ENCODE data around the gene SLC25A47. TPM values are rescaled to one million over a fixed set of nuclear protein-coding genes. Genes with fewer than 3 reads are reported as not detected.
"Not testable (repeated sequence)": the region's sequence is repeated elsewhere in the genome, so short reads cannot be mapped to it uniquely, and the experiment has no call there.

SLC25A47 gene
- total and polyA plus RNA-seq, 2 donors (not counting 1 experiment from before 2014, with no cell fraction given), result under 0.01 TPM; not detected in 1

DNA sequence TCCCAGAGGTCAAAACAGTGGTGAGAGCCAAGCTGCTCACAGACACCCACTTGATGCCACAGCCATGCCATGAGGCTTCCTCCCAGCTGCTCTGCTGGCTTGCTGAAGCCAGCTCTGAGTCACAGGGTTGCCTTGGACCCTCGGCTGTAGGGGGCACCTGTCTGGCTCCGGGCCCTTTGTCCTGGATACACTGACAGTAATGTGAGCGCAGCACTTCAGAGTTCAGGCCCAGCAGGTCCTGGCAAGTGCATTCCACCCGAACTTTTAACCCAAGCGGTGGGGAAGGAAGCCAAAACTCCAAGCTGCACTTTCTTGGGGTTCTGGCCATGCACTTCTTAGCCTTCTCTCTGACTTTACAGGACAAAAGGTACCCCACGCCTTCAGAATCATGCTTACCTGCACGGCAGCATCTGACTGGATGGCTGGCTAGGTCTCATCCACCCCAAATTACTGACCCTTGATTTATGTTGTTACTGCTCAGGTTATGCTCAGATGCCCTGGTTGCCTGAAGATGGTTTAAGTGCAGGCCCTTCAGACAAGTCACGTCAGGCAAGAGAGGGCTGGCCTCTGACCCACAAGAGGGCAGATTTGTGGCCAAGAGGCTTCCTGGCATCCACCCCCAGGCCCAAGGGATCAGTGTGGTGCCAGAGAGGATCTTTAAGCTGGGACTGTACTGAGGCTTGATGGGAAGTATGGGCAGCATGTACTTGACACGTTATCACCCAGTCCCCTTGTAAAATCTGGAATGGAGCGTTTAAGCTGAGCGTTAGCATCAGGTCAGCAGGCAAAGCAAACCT is 41.7 kb upstream of the SLC25A47 start:
- H3K4me2 ChIP-seq (ENCODE audit: extremely low read depth, insufficient read depth, low read length), result no peak overlapping the region
- no peaks in the 10 kb centered on the region for H4K20me1 ChIP-seq (ENCODE audit: control insufficient read depth, extremely low read depth, insufficient read depth, low read length)
- no peak overlapping the region for H3K9ac ChIP-seq (ENCODE audit: insufficient read depth, low read length)
- H3K9me3 ChIP-seq (ENCODE audit: control insufficient read depth, insufficient read depth, low read depth, low read length), result no peaks in the 10 kb centered on the region
- H3K27me3 ChIP-seq (ENCODE audit: control insufficient read depth, insufficient read depth, low read length), result no peaks in the 10 kb centered on the region
- no peak for DNase-seq (ENCODE audit: low read depth in 2 of 2)
- peaks cover 8% of the 10 kb centered on the region for H3K4me1 ChIP-seq (ENCODE audit: control insufficient read depth, extremely low read depth, insufficient read depth, low read length)
- H3K4me3 ChIP-seq (replicated peaks in 1 of 4; ENCODE audit: control extremely low read depth in 1 of 4, insufficient read depth in 1 of 4, low read depth in 3 of 4, low read length in 4 of 4), result no peak overlapping the region
- H3K79me2 ChIP-seq (ENCODE audit: control insufficient read depth, insufficient read depth, low read length), result peaks cover 13% of the 10 kb centered on the region
- TF ChIP-seq, protein P1, sequence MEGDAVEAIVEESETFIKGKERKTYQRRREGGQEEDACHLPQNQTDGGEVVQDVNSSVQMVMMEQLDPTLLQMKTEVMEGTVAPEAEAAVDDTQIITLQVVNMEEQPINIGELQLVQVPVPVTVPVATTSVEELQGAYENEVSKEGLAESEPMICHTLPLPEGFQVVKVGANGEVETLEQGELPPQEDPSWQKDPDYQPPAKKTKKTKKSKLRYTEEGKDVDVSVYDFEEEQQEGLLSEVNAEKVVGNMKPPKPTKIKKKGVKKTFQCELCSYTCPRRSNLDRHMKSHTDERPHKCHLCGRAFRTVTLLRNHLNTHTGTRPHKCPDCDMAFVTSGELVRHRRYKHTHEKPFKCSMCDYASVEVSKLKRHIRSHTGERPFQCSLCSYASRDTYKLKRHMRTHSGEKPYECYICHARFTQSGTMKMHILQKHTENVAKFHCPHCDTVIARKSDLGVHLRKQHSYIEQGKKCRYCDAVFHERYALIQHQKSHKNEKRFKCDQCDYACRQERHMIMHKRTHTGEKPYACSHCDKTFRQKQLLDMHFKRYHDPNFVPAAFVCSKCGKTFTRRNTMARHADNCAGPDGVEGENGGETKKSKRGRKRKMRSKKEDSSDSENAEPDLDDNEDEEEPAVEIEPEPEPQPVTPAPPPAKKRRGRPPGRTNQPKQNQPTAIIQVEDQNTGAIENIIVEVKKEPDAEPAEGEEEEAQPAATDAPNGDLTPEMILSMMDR (conservative IDR thresholded peaks at IDR 0.05 in 1 of 2, IDR thresholded peaks at IDR 0.05 in 1 of 2; ENCODE audit: low read depth in 1 of 2, low read length in 2 of 2), result no peak
- TF ChIP-seq EZH2 (IDR thresholded peaks at IDR 0.05; ENCODE audit: low read length, missing control alignments), result no peak
- H3K36me3 ChIP-seq (ENCODE audit: control insufficient read depth, insufficient read depth, low read length), result no peaks in the 10 kb centered on the region
- no peak overlapping the region for H3K27ac ChIP-seq (ENCODE audit: insufficient read depth, low read length)
- H2AFZ ChIP-seq (ENCODE audit: low read length), result no peak overlapping the region

GRCh38 chr14:100282083-100282350 is 41.1 kb upstream of the SLC25A47 start:
- H3K27me3 ChIP-seq (ENCODE audit: control insufficient read depth, insufficient read depth, low read length), result no peaks in the 10 kb centered on the region
- no peaks in the 10 kb centered on the region for H4K20me1 ChIP-seq (ENCODE audit: control insufficient read depth, extremely low read depth, insufficient read depth, low read length)
- no peaks in the 10 kb centered on the region for H3K9me3 ChIP-seq (ENCODE audit: control insufficient read depth, insufficient read depth, low read depth, low read length)
- H3K79me2 ChIP-seq (ENCODE audit: control insufficient read depth, insufficient read depth, low read length), result peaks cover 11% of the 10 kb centered on the region
- no peak for DNase-seq (ENCODE audit: low read depth in 2 of 2)
- no peak overlapping the region for H2AFZ ChIP-seq (ENCODE audit: low read length)
- H3K4me2 ChIP-seq (ENCODE audit: extremely low read depth, insufficient read depth, low read length), result no peak overlapping the region
- no peak for TF ChIP-seq EZH2 (IDR thresholded peaks at IDR 0.05; ENCODE audit: low read length, missing control alignments)
- TF ChIP-seq, protein P1 (conservative IDR thresholded peaks at IDR 0.05 in 1 of 2, IDR thresholded peaks at IDR 0.05 in 1 of 2; ENCODE audit: low read depth in 1 of 2, low read length in 2 of 2), result no peak
- H3K36me3 ChIP-seq (ENCODE audit: control insufficient read depth, insufficient read depth, low read length), result no peaks in the 10 kb centered on the region
- H3K4me1 ChIP-seq (ENCODE audit: control insufficient read depth, extremely low read depth, insufficient read depth, low read length), result peaks cover 8% of the 10 kb centered on the region
- H3K4me3 ChIP-seq (replicated peaks in 1 of 4; ENCODE audit: control extremely low read depth in 1 of 4, insufficient read depth in 1 of 4, low read depth in 3 of 4, low read length in 4 of 4), result no peak overlapping the region
- no peak overlapping the region for H3K27ac ChIP-seq (ENCODE audit: insufficient read depth, low read length)
- H3K9ac ChIP-seq (ENCODE audit: insufficient read depth, low read length), result no peak overlapping the region

DNA sequence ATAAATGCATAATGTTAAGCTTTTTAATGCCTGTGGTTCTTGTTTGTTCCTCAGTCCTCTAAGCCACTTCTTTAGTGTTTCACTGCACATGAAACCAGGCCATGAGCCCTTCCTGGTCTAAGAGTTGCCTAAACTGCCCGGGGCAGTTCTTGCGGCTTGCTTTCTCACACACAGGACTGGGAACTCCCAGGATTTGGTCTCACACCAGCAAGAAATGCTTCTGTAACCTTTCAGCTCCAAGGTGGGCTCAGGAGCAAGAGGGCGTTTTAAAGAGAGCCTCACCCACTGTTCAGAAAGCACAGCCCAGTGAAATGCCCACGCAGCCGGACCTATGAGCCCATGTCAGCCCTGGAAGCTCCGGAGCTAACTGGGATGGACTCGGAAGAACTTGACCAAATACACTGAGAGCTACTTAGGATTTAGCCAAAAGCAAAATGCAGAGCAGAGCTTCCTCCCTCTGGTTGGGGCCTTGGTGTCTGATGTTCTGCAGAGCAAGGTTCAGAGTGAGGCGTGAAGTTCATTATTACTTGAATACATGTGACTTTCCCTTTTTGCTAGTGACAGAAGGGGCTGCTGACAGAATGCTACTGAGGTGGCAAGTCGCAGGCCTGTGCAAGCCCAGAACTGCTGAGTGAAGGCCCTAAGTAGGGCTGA is 40.2 kb upstream of the SLC25A47 start:
- Histone ChIP-seq H4K20me1 (ENCODE audit: control insufficient read depth, extremely low read depth, insufficient read depth, low read length) (no peaks in the 10 kb centered on the region), H3K27ac (ENCODE audit: insufficient read depth, low read length) (no peak overlapping the region), H3K79me2 (ENCODE audit: control insufficient read depth, insufficient read depth, low read length) (peaks cover 11% of the 10 kb centered on the region), H2AFZ (ENCODE audit: low read length) (no peak overlapping the region), H3K36me3 (ENCODE audit: control insufficient read depth, insufficient read depth, low read length) (no peaks in the 10 kb centered on the region), H3K9me3 (ENCODE audit: control insufficient read depth, insufficient read depth, low read depth, low read length) (no peaks in the 10 kb centered on the region), H3K4me2 (ENCODE audit: extremely low read depth, insufficient read depth, low read length) (no peak overlapping the region), H3K27me3 (ENCODE audit: control insufficient read depth, insufficient read depth, low read length) (no peaks in the 10 kb centered on the region), H3K9ac (ENCODE audit: insufficient read depth, low read length) (no peak overlapping the region), H3K4me3 (replicated peaks in 1 of 4; ENCODE audit: control extremely low read depth in 1 of 4, insufficient read depth in 1 of 4, low read depth in 3 of 4, low read length in 4 of 4) (no peak overlapping the region), H3K4me1 (ENCODE audit: control insufficient read depth, extremely low read depth, insufficient read depth, low read length) (peaks cover 8% of the 10 kb centered on the region)
- DNase-seq (ENCODE audit: low read depth in 2 of 2), result no peak
- TF ChIP-seq, protein P1 (conservative IDR thresholded peaks at IDR 0.05 in 1 of 2, IDR thresholded peaks at IDR 0.05 in 1 of 2; ENCODE audit: low read depth in 1 of 2, low read length in 2 of 2), result no peak
- no peak for TF ChIP-seq EZH2 (IDR thresholded peaks at IDR 0.05; ENCODE audit: low read length, missing control alignments)

- H3K4me1 ChIP-seq (ENCODE audit: control insufficient read depth, extremely low read depth, insufficient read depth, low read length); DNase-seq (ENCODE audit: low read depth in 2 of 2); H3K27me3 ChIP-seq (ENCODE audit: control insufficient read depth, insufficient read depth, low read length); H3K9ac ChIP-seq (ENCODE audit: insufficient read depth, low read length); H3K9me3 ChIP-seq (ENCODE audit: control insufficient read depth, insufficient read depth, low read depth, low read length); H3K4me2 ChIP-seq (ENCODE audit: extremely low read depth, insufficient read depth, low read length); H3K27ac ChIP-seq (ENCODE audit: insufficient read depth, low read length); H2AFZ ChIP-seq (ENCODE audit: low read length); H3K4me3 ChIP-seq (replicated peaks in 1 of 4; ENCODE audit: control extremely low read depth in 1 of 4, insufficient read depth in 1 of 4, low read depth in 3 of 4, low read length in 4 of 4); H4K20me1 ChIP-seq (ENCODE audit: control insufficient read depth, extremely low read depth, insufficient read depth, low read length); H3K36me3 ChIP-seq (ENCODE audit: control insufficient read depth, insufficient read depth, low read length): not testable (repeated sequence)
- H3K79me2 ChIP-seq (ENCODE audit: control insufficient read depth, insufficient read depth, low read length), result peaks cover 11% of the 10 kb centered on the region
These were observed 39.7 kb upstream of the SLC25A47 start for GRCh38 chr14:100283436-100283835.
